Mesenteric fat pad (tissue), 1 donor: ENCODE data around the gene MTM1. TPM values are rescaled to one million over a fixed set of nuclear protein-coding genes. Genes with fewer than 3 reads are reported as not detected.

Experiments
- DNase-seq: peaks from one replicate; pipeline ENCODE4 v3.0.0-alpha.2; 2020; ENCODE audit warnings: low spot score
- total RNA-seq: library from RNA; stranded (reverse); fragmentation: NEBNext Ultra II Directional; extraction: Animal tissue kit (Norgen Biotek cat#: 25700); gene quantifications from one replicate; pipeline ENCODE4 v1.2.1, GENCODE V29; 2021
- donor health status: DM: yes; HTN: yes; CAD: no.

Gene MTM1
- total RNA-seq, 1 donor from 2014 or later = 15.7 TPM

GRCh38 chrX:150702966-150703694, 134.7 kb downstream of the MTM1 start:
- DNase-seq = no peak

- DNase-seq = no peak
These were observed 135.2 kb downstream of the MTM1 start for GRCh38 chrX:150703695-150703974.

GRCh38 chrX:150704030-150704613, 135.7 kb downstream of the MTM1 start:
- no peak for DNase-seq

- no peak for DNase-seq
These were observed 144.2 kb downstream of the MTM1 start for GRCh38 chrX:150712619-150713018.

- DNase-seq = no peak
These were observed 146.8 kb downstream of the MTM1 start for GRCh38 chrX:150715184-150715583.

- DNase-seq = no peak
These were observed 151.2 kb downstream of the MTM1 start for GRCh38 chrX:150719621-150720020.

Other genes with a start within 250 kb of the MTM1 start
- gene MAMLD1, start 205.3 kb upstream of the MTM1 start, total RNA-seq = 11.2 TPM
- gene MTMR1, start 124.8 kb downstream of the MTM1 start, total RNA-seq = 18.6 TPM